Lung (tissue), 12 donors: ENCODE measurements around the gene AKAP6. TPM values are rescaled to one million over a fixed set of nuclear protein-coding genes. Genes with fewer than 3 reads are reported as not detected.

Experiments used
- ATAC-seq: fragments of 200-7000 bp; cut with Tn5 transposase; one replicate; pipeline ENCODE4 v1.9.1; 2020; ENCODE audit warnings: moderate number of reproducible peaks; ENCODE audit not compliant: insufficient read depth, low FRiP score
- DNase-seq, 3 donors: peaks; one replicate each; pipeline ENCODE4 v3.0.0-alpha.2; 2013 to 2017
- H3K27ac ChIP-seq, 2 donors: one replicate each; pipeline ENCODE4 v1.5.1; 2013; ENCODE audit warnings: mild to moderate bottlenecking in 2 of 2, moderate library complexity in 2 of 2, control low read depth in 1 of 2, inconsistent platforms in 1 of 2, low read depth in 1 of 2, low read length in 1 of 2
- H3K27me3 ChIP-seq, 3 donors: one replicate each; pipeline ENCODE4 v1.5.1; 2013; ENCODE audit warnings: low read length in 2 of 3; ENCODE audit not compliant: control insufficient read depth in 3 of 3, insufficient read depth in 3 of 3
- H3K36me3 ChIP-seq, 4 donors: one replicate each; pipeline ENCODE4 v1.5.1; 2013; ENCODE audit warnings: low read length in 4 of 4, mild to moderate bottlenecking in 1 of 4, moderate library complexity in 1 of 4; ENCODE audit not compliant: control insufficient read depth in 4 of 4, insufficient read depth in 4 of 4
- H3K4me1 ChIP-seq, 5 donors: one replicate each; pipeline ENCODE4 v1.5.1; 2013; ENCODE audit warnings: low read length in 5 of 5, mild to moderate bottlenecking in 2 of 5, moderate library complexity in 1 of 5; ENCODE audit not compliant: control insufficient read depth in 5 of 5, insufficient read depth in 5 of 5
- H3K4me3 ChIP-seq: one replicate; pipeline ENCODE4 v1.5.1; 2013; ENCODE audit warnings: mild to moderate bottlenecking, control low read depth, moderate library complexity
- H3K9ac ChIP-seq, 2 donors: one replicate each; pipeline ENCODE4 v1.5.1; 2013; ENCODE audit warnings: low read length in 2 of 2, control low read depth in 1 of 2; ENCODE audit not compliant: insufficient read depth in 1 of 2
- H3K9me3 ChIP-seq, 4 donors: one replicate each; pipeline ENCODE4 v1.5.1; 2013; ENCODE audit warnings: low read length in 3 of 4, mild to moderate bottlenecking in 1 of 4, moderate library complexity in 1 of 4; ENCODE audit not compliant: control insufficient read depth in 4 of 4, insufficient read depth in 3 of 4
- WGBS, 2 donors: extraction: QIAGEN DNeasy Blood & Tissue Kit; methylation state at CpG; one replicate each; pipeline ENCODE4 v1.1.7; 2013; 5-methylcytosine and 5-hydroxymethylcytosine counted together
- polyA plus RNA-seq, 2 donors: library from polyadenylated mRNA; stranded (reverse); fragments of 200-250 nt; gene quantifications; one replicate each; pipeline ENCODE4 v1.2.1, GENCODE V29; 2013
- total RNA-seq, 2 donors: library from RNA; depleted of rRNA in 1 of 2; stranded (reverse); fragments of >200 nt in 1 of 2; gene quantifications; one replicate each; pipeline ENCODE4 v1.2.1, GENCODE V29; 2014 to 2021
- TF ChIP-seq, protein P1 (sequence below): IDR thresholded peaks from 2 replicates; pipeline ENCODE4 v1.5.1; 2012; ENCODE audit warnings: mild to moderate bottlenecking; ENCODE audit errors: control extremely low read depth, extremely low read depth
- donor health status: control.
- donor health status: control.
- donor health status: Bipolar disorder and iron deficiency.
- donor health status: healthy.
- donor health status: DM: yes; HTN: yes; CAD: no.

AKAP6 gene
- total and polyA plus RNA-seq, 4 donors, result 1.5 to 27.1 (median 7.7) TPM

DNA sequence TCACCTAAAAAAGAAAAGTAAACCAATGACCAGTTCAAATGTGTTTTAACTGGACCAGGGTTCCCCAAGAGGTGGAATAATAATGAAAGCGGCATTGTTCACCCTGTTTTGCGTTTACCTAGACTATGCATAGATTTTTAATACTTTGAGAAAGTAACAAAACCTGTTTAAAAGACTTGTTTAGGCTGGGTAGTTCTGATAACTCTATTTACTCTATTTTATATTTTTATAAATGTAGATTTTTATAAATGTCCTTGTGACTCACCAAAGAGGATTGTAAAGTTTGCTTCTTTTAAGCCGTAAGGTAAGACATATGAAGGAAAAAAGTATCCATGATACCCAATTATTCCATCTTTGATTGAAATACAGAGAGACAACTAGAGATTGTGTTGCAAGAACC lies 321.6 kb downstream of the AKAP6 start:
- DNase-seq (no peak), ATAC-seq (no peak)
- 94 to 95% methylated on average over 3 of the region's 3 CpGs for WGBS, 2 donors
- Histone ChIP-seq H3K27ac (no peak overlapping the region), H3K9ac (no peak overlapping the region), H3K27me3 (no peaks in the 10 kb centered on the region), H3K4me3 (no peak overlapping the region), H3K4me1 (no peaks in the 10 kb centered on the region), H3K9me3 (no peaks in the 10 kb centered on the region), H3K36me3 (peaks cover 0 to 5% (median 0%) of the 10 kb centered on the region in 4 donors)
- TF ChIP-seq, protein P1, sequence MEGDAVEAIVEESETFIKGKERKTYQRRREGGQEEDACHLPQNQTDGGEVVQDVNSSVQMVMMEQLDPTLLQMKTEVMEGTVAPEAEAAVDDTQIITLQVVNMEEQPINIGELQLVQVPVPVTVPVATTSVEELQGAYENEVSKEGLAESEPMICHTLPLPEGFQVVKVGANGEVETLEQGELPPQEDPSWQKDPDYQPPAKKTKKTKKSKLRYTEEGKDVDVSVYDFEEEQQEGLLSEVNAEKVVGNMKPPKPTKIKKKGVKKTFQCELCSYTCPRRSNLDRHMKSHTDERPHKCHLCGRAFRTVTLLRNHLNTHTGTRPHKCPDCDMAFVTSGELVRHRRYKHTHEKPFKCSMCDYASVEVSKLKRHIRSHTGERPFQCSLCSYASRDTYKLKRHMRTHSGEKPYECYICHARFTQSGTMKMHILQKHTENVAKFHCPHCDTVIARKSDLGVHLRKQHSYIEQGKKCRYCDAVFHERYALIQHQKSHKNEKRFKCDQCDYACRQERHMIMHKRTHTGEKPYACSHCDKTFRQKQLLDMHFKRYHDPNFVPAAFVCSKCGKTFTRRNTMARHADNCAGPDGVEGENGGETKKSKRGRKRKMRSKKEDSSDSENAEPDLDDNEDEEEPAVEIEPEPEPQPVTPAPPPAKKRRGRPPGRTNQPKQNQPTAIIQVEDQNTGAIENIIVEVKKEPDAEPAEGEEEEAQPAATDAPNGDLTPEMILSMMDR, result no peak

DNA sequence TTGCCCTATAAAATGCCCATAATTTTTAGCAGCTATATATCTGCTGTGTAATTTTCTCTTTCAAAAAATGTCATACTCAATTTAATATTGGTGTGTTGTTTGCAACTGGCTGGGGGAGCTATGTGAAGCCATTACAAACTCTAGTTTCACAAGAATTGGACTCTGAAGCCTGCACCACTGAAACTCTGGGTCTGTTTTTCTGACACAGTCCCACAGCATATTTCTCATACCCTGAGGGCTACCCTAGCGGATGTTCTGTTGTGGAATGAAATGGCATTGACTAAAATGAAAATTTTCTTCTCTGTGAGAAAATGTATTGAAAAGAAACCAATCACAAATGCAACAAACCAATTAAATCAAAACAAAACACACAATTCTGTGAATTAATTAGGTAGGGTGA lies 325.0 kb downstream of the AKAP6 start:
- TF ChIP-seq, protein P1, result no peak

DNA sequence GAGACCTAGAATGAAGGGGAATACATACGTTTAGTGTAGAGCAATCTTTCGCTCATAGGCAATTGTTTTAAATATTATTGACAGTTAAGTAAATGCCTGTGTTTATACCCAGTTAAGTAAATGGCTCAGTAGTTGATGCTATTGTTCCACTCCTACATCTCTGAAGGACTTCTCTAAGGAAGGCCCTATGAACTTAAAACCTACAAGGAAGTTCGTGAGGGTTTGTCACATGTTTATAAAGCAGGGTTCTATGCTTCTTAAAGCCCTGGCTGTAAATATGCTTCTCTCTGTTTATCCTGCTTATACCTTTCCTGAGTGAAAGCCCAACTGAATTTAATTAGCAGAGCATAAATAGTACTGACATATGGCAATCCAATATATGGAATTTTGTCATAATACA lies 327.5 kb downstream of the AKAP6 start:
- Histone ChIP-seq H3K36me3 (no peaks in the 10 kb centered on the region), H3K9ac (no peak overlapping the region), H3K4me1 (peaks cover 0 to 31% (median 0%) of the 10 kb centered on the region in 5 donors), H3K27me3 (no peaks in the 10 kb centered on the region), H3K27ac (peak overlapping the region in 1 of 2 donors; percentile 75), H3K4me3 (no peak overlapping the region), H3K9me3 (no peaks in the 10 kb centered on the region)
- no peak for ATAC-seq
- 86 to 88% methylated on average over 3 of the region's 3 CpGs for WGBS, 2 donors
- TF ChIP-seq, protein P1, result no peak
- no peak for DNase-seq

More for the DNA sequence above, 325.0 kb downstream of the AKAP6 start:
- Histone ChIP-seq H3K36me3 (peaks cover 0 to 5% (median 0%) of the 10 kb centered on the region in 4 donors), H3K9ac (no peak overlapping the region), H3K9me3 (no peaks in the 10 kb centered on the region), H3K4me1 (peaks cover 0 to 9% (median 0%) of the 10 kb centered on the region in 5 donors), H3K4me3 (no peak overlapping the region), H3K27ac (no peak overlapping the region), H3K27me3 (no peaks in the 10 kb centered on the region)
- DNase-seq, result no peak
- 91 to 95% methylated on average over 1 of the region's 1 CpG for WGBS, 2 donors
- ATAC-seq, result no peak

DNA sequence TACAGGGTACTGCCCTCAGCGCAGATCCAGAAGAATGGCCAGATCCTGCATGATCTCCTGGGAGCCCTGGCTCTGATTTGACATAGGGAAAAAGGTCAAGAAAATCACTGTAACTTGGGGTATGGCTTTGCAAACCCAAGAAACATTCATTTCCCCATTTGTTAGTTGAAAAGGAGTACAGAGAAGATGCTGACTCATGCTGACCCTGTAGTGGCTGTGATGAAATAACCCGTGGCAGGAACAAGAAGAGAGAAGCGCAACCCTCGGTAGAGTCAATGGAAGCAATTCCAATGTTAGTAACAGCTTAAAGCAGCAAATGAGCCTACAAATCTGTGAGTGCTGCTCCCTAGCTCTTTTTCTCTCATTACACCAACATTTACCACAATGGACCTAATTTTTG lies 328.0 kb downstream of the AKAP6 start:
- WGBS, 2 donors, result 28 to 38% methylated on average over 4 of the region's 4 CpGs
- H3K9me3 ChIP-seq, result no peaks in the 10 kb centered on the region
- peak; percentile 72 for ATAC-seq
- peak overlapping the region in 1 of 2 donors; percentile 75 for H3K27ac ChIP-seq
- H3K4me1 ChIP-seq, result peaks cover 0 to 34% (median 0%) of the 10 kb centered on the region in 5 donors
- TF ChIP-seq, protein P1, result no peak
- peak in 2 of 3 donors; percentile 12 to 50 for DNase-seq
- no peak overlapping the region for H3K9ac ChIP-seq
- H3K36me3 ChIP-seq, result no peaks in the 10 kb centered on the region
- H3K4me3 ChIP-seq, result no peak overlapping the region
- no peaks in the 10 kb centered on the region for H3K27me3 ChIP-seq
